Stimulated activated CD8-positive, alpha-beta memory T cell treated with anti-CD3 and anti-CD28 coated beads, Interleukin-2, amount 100 ng/mL, for 1 hour (primary cell): ENCODE data around the gene AGBL4.

ENCODE experiments used
- DNase-seq, 2 donors: peaks; one replicate each; pipeline ENCODE4 v3.0.0-alpha.2; 2020; ENCODE audit warnings: low read depth in 2 of 2

AGBL4 gene

GRCh38 chr1:48654606-48655210, 1369.0 kb downstream of the AGBL4 start:
- no peak for DNase-seq

- DNase-seq, result no peak
Measured at GRCh38 chr1:48652334-48652733, 1371.4 kb downstream of the AGBL4 start.

- DNase-seq, result no peak
Measured at GRCh38 chr1:48649880-48650279, 1373.9 kb downstream of the AGBL4 start.

- DNase-seq, result no peak
Measured at GRCh38 chr1:48645883-48646282, 1377.9 kb downstream of the AGBL4 start.

- no peak for DNase-seq
Measured at GRCh38 chr1:48644905-48645605, 1378.7 kb downstream of the AGBL4 start.

GRCh38 chr1:48644190-48644900, 1379.4 kb downstream of the AGBL4 start:
- no peak for DNase-seq

GRCh38 chr1:48643193-48643592, 1380.6 kb downstream of the AGBL4 start:
- DNase-seq, result no peak

GRCh38 chr1:48640836-48641492, 1382.8 kb downstream of the AGBL4 start:
- no peak for DNase-seq

- DNase-seq, result no peak
Measured at GRCh38 chr1:48629867-48630266, 1393.9 kb downstream of the AGBL4 start.

- DNase-seq, result no peak
Measured at GRCh38 chr1:48627486-48627885, 1396.3 kb downstream of the AGBL4 start.

GRCh38 chr1:48619539-48619938, 1404.2 kb downstream of the AGBL4 start:
- no peak for DNase-seq

GRCh38 chr1:48617252-48617651, 1406.5 kb downstream of the AGBL4 start:
- DNase-seq, result no peak

GRCh38 chr1:48616710-48617109, 1407.0 kb downstream of the AGBL4 start:
- DNase-seq, result no peak

- DNase-seq, result no peak
Measured at GRCh38 chr1:48611841-48612240, 1411.9 kb downstream of the AGBL4 start.

- DNase-seq, result no peak
Measured at GRCh38 chr1:48610628-48611542, 1412.9 kb downstream of the AGBL4 start.

GRCh38 chr1:48608882-48609281, 1414.9 kb downstream of the AGBL4 start:
- no peak for DNase-seq

- no peak for DNase-seq
Measured at GRCh38 chr1:48603222-48603621, 1420.5 kb downstream of the AGBL4 start.

GRCh38 chr1:48602349-48602748, 1421.4 kb downstream of the AGBL4 start:
- DNase-seq, result no peak

GRCh38 chr1:48600182-48600581, 1423.6 kb downstream of the AGBL4 start:
- DNase-seq, result no peak

GRCh38 chr1:48597663-48598062, 1426.1 kb downstream of the AGBL4 start:
- DNase-seq, result no peak

- no peak for DNase-seq
Measured at GRCh38 chr1:48596046-48596445, 1427.7 kb downstream of the AGBL4 start.
